SK-N-SH treated with all-trans-retinoic acid at 6 μM for 48 hours (cell line): ENCODE measurements around the gene CLCN3.

Experiments
- CSDC2 ChIP-seq: fragments of 250-450 bp; sonication (Bioruptor Pico); IDR thresholded peaks from 2 replicates; pipeline ENCODE4 v1.5.0; 2020; ENCODE audit warnings: mild to moderate bottlenecking, moderate library complexity
- ESRRG ChIP-seq: fragments of 250-450 bp; sonication (Bioruptor Pico); IDR thresholded peaks from 2 replicates; pipeline ENCODE4 v1.6.1; 2021; ENCODE audit warnings: mild to moderate bottlenecking
- ISL1 ChIP-seq: fragments of 250-450 bp; sonication (Bioruptor Pico); IDR thresholded peaks from 2 replicates; pipeline ENCODE4 v2.1.2; 2022; ENCODE audit warnings: mild to moderate bottlenecking, moderate library complexity
- OSR1 ChIP-seq: fragments of 250-450 bp; sonication (Bioruptor Pico); IDR thresholded peaks from 2 replicates; pipeline ENCODE4 v1.8.0; 2022; ENCODE audit warnings: moderate library complexity, mild to moderate bottlenecking, inconsistent platforms
- POU6F1 ChIP-seq: fragments of 250-450 bp; sonication (Bioruptor Pico); IDR thresholded peaks from 2 replicates; pipeline ENCODE4 v1.8.0; 2021; ENCODE audit warnings: low read depth, mild to moderate bottlenecking, moderate library complexity, borderline replicate concordance
- SNAI2 ChIP-seq: fragments of 250-450 bp; sonication (Bioruptor Pico); IDR thresholded peaks from 2 replicates; pipeline ENCODE4 v1.5.0; 2020; ENCODE audit warnings: mild to moderate bottlenecking, moderate library complexity
- TCF4 ChIP-seq: fragments of 250-450 bp; sonication (Bioruptor Pico); IDR thresholded peaks from 2 replicates; pipeline ENCODE4 v1.8.0; 2021; ENCODE audit warnings: mild to moderate bottlenecking, moderate library complexity, borderline replicate concordance
- TOX ChIP-seq: fragments of 250-450 bp; sonication (Bioruptor Pico); IDR thresholded peaks from 2 replicates; pipeline ENCODE4 v1.8.0; 2021; ENCODE audit warnings: mild to moderate bottlenecking, moderate library complexity, borderline replicate concordance
- ZC3H10 ChIP-seq: fragments of 250-450 bp; sonication (Bioruptor Pico); IDR thresholded peaks from 2 replicates; pipeline ENCODE4 v1.5.1; 2021; ENCODE audit warnings: mild to moderate bottlenecking, moderate library complexity
- ZFP3 ChIP-seq: fragments of 250-450 bp; sonication (Bioruptor Pico); IDR thresholded peaks from 2 replicates; pipeline ENCODE4 v1.5.0; 2020; ENCODE audit warnings: mild to moderate bottlenecking, moderate library complexity
- ZFP30 ChIP-seq: fragments of 450-650 bp; formaldehyde crosslinking; IDR thresholded peaks from 2 replicates; pipeline ENCODE4 v1.5.0; 2022; ENCODE audit warnings: mild to moderate bottlenecking, moderate library complexity
- ZNF70 ChIP-seq: fragments of 450-650 bp; formaldehyde crosslinking; IDR thresholded peaks from 2 replicates; pipeline ENCODE4 v1.5.0; 2020; ENCODE audit warnings: mild to moderate bottlenecking, moderate library complexity
- TF ChIP-seq, protein P1 (sequence below): fragments of 250-450 bp; sonication (Bioruptor Pico); IDR thresholded peaks from 2 replicates; pipeline ENCODE4 v1.5.0; 2020; ENCODE audit warnings: mild to moderate bottlenecking, moderate library complexity
- TF ChIP-seq, protein P2 (sequence below): fragments of 250-450 bp; sonication (Bioruptor Pico); IDR thresholded peaks from 2 replicates; pipeline ENCODE4 v1.8.0; 2020; ENCODE audit warnings: mild to moderate bottlenecking, moderate library complexity, borderline replicate concordance

DNA sequence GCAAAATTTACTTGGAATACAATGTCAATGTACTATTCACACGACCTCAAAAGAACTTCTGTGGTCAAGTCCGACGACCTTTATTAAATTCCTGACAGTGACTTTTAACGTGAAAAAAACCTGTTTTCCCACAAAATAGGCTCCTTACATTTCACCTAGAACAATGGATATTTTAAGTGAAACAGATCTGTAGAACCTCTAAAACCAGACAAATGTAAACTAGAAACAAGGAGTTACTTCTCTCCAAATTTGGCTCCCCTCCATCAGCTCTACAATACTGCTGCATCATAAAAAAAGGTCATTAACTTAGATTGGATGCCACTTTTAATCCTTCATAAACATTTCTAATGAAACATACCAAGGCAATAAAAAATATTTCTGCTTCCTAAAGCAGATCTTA lies 9.2 kb upstream of the CLCN3 start:
- TF ChIP-seq CSDC2 (CRISPR knock-in tag) (no peak), TOX (CRISPR knock-in tag) (no peak), ZFP30 (CRISPR knock-in tag) (no peak), SNAI2 (no peak), POU6F1 (CRISPR knock-in tag) (no peak), ESRRG (no peak), OSR1 (CRISPR knock-in tag) (no peak), ZNF70 (CRISPR knock-in tag) (no peak), ZFP3 (CRISPR knock-in tag) (no peak), ISL1 (CRISPR knock-in tag) (no peak), TCF4 (CRISPR knock-in tag) (no peak), ZC3H10 (CRISPR knock-in tag) (no peak)
- TF ChIP-seq, protein P1, sequence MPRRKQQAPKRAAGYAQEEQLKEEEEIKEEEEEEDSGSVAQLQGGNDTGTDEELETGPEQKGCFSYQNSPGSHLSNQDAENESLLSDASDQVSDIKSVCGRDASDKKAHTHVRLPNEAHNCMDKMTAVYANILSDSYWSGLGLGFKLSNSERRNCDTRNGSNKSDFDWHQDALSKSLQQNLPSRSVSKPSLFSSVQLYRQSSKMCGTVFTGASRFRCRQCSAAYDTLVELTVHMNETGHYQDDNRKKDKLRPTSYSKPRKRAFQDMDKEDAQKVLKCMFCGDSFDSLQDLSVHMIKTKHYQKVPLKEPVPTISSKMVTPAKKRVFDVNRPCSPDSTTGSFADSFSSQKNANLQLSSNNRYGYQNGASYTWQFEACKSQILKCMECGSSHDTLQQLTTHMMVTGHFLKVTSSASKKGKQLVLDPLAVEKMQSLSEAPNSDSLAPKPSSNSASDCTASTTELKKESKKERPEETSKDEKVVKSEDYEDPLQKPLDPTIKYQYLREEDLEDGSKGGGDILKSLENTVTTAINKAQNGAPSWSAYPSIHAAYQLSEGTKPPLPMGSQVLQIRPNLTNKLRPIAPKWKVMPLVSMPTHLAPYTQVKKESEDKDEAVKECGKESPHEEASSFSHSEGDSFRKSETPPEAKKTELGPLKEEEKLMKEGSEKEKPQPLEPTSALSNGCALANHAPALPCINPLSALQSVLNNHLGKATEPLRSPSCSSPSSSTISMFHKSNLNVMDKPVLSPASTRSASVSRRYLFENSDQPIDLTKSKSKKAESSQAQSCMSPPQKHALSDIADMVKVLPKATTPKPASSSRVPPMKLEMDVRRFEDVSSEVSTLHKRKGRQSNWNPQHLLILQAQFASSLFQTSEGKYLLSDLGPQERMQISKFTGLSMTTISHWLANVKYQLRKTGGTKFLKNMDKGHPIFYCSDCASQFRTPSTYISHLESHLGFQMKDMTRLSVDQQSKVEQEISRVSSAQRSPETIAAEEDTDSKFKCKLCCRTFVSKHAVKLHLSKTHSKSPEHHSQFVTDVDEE (CRISPR knock-in tag): no peak
- TF ChIP-seq, protein P2, sequence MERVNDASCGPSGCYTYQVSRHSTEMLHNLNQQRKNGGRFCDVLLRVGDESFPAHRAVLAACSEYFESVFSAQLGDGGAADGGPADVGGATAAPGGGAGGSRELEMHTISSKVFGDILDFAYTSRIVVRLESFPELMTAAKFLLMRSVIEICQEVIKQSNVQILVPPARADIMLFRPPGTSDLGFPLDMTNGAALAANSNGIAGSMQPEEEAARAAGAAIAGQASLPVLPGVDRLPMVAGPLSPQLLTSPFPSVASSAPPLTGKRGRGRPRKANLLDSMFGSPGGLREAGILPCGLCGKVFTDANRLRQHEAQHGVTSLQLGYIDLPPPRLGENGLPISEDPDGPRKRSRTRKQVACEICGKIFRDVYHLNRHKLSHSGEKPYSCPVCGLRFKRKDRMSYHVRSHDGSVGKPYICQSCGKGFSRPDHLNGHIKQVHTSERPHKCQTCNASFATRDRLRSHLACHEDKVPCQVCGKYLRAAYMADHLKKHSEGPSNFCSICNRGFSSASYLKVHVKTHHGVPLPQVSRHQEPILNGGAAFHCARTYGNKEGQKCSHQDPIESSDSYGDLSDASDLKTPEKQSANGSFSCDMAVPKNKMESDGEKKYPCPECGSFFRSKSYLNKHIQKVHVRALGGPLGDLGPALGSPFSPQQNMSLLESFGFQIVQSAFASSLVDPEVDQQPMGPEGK (CRISPR knock-in tag): no peak
